PC-3 (cell line): ENCODE results near the gene C16orf87. TPM values are rescaled to one million over a fixed set of nuclear protein-coding genes. Genes with fewer than 3 reads are reported as not detected.

Source experiments
- ATAC-seq: fragments of 200-7000 bp; cut with Tn5 transposase; 2 replicates; pipeline ENCODE4 v1.9.1; 2020; ENCODE audit warnings: mild to moderate bottlenecking, moderate library complexity
- BruUV-seq: library from RNA; stranded (reverse); fragments of 400-500 nt; replicated peaks from 2 replicates; lab custom pipeline; 2021; lab: Mats Ljungman, UMichigan
- CTCF ChIA-PET: fragments of 300-600 bp; sonication (Branson Sonifier 250); formaldehyde crosslinking; loops from one replicate; lab custom pipeline; 2022; ENCODE audit warnings: antibody characterized with exemption; lab: Charles Lee
- POLR2A ChIA-PET: fragments of 300-600 bp; sonication (Branson Sonifier 250); formaldehyde crosslinking; loops from one replicate; lab custom pipeline; 2022; ENCODE audit warnings: antibody characterized with exemption; ENCODE audit not compliant: unreplicated experiment; lab: Charles Lee
- DNase-seq: peaks from one replicate; pipeline ENCODE4 v3.0.0-alpha.2; 2015
- H2AFZ ChIP-seq: fragments of 300-600 bp; sonication (generic); 2 replicates; pipeline ENCODE4 v1.6.0; 2016; ENCODE audit warnings: antibody characterized with exemption, low read length
- H3F3A ChIP-seq: fragments of 300-600 bp; sonication (generic); one replicate; pipeline ENCODE4 v1.6.0; 2017; ENCODE audit warnings: antibody characterized with exemption, low read length, control low read depth, mild to moderate bottlenecking; ENCODE audit not compliant: unreplicated experiment
- H3K27ac ChIP-seq: fragments of 300-600 bp; sonication (generic); 2 replicates; pipeline ENCODE4 v1.5.1; 2016; ENCODE audit warnings: mild to moderate bottlenecking, low read length
- H3K27me3 ChIP-seq: fragments of 300-600 bp; sonication (generic); 2 replicates; pipeline ENCODE4 v1.6.1; 2016; ENCODE audit warnings: low read length, mixed read lengths
- H3K36me3 ChIP-seq: fragments of 300-600 bp; sonication (generic); 2 replicates; pipeline ENCODE4 v1.6.1; 2016; ENCODE audit warnings: low read depth, mixed run types, low read length, mixed read lengths
- H3K4me1 ChIP-seq: fragments of 300-600 bp; sonication (generic); 2 replicates; pipeline ENCODE4 v1.5.1; 2016; ENCODE audit warnings: low read length; ENCODE audit not compliant: insufficient read depth
- H3K4me2 ChIP-seq: fragments of 300-600 bp; sonication (generic); 2 replicates; pipeline ENCODE4 v1.6.0; 2016; ENCODE audit warnings: low read length
- H3K4me3 ChIP-seq: fragments of 300-600 bp; sonication (generic); 2 replicates; pipeline ENCODE4 v1.5.1; 2016; ENCODE audit warnings: mild to moderate bottlenecking, low read length, mixed read lengths
- H3K79me2 ChIP-seq: fragments of 300-600 bp; sonication (generic); 2 replicates; pipeline ENCODE4 v1.6.1; 2017; ENCODE audit warnings: low read length, mixed read lengths
- H3K9ac ChIP-seq: fragments of 300-600 bp; sonication (generic); 2 replicates; pipeline ENCODE4 v1.6.0; 2016; ENCODE audit warnings: mild to moderate bottlenecking, low read length
- H3K9me2 ChIP-seq: fragments of 300-600 bp; sonication (generic); replicated peaks from 2 replicates; pipeline ENCODE4 v1.6.1; 2016; ENCODE audit warnings: mixed run types, low read length, mixed read lengths
- H3K9me3 ChIP-seq: fragments of 300-600 bp; sonication (generic); 2 replicates; pipeline ENCODE4 v1.6.1; 2016; ENCODE audit warnings: low read length, mixed read lengths
- H4K20me1 ChIP-seq: fragments of 300-600 bp; sonication (generic); 2 replicates; pipeline ENCODE4 v1.6.1; 2016; ENCODE audit warnings: low read length, mixed read lengths
- EZH2 ChIP-seq: fragments of 300-600 bp; sonication (generic); IDR thresholded peaks from one replicate; pipeline ENCODE4 v1.6.1; 2017; ENCODE audit warnings: antibody characterized with exemption, mild to moderate bottlenecking, low read length; ENCODE audit not compliant: unreplicated experiment
- EZH2phosphoT487 ChIP-seq: fragments of 300-600 bp; sonication (generic); IDR thresholded peaks from 2 replicates; pipeline ENCODE4 v1.6.1; 2018; ENCODE audit warnings: mild to moderate bottlenecking, antibody characterized with exemption, low read length, borderline replicate concordance
- intact Hi-C: fragments of 100-400 bp; cut with micrococcal nuclease; formaldehyde crosslinking; loops from 2 replicates; pipeline ENCODE4 v1.9.0; 2023
- total RNA-seq: library from RNA; depleted of rRNA; stranded (reverse); fragments of >200 nt; gene quantifications from 2 replicates; pipeline ENCODE4 v1.2.3, GENCODE V29; 2014
- TF ChIP-seq, protein P1 (sequence below): fragments of 300-600 bp; sonication (generic); conservative IDR thresholded peaks from 2 replicates; pipeline ENCODE4 v1.5.1; 2017; ENCODE audit warnings: antibody characterized with exemption, low read depth, mild to moderate bottlenecking, low read length

Gene C16orf87
- total RNA-seq, 1 experiment from 2014 or later = 4.0 TPM

DNA sequence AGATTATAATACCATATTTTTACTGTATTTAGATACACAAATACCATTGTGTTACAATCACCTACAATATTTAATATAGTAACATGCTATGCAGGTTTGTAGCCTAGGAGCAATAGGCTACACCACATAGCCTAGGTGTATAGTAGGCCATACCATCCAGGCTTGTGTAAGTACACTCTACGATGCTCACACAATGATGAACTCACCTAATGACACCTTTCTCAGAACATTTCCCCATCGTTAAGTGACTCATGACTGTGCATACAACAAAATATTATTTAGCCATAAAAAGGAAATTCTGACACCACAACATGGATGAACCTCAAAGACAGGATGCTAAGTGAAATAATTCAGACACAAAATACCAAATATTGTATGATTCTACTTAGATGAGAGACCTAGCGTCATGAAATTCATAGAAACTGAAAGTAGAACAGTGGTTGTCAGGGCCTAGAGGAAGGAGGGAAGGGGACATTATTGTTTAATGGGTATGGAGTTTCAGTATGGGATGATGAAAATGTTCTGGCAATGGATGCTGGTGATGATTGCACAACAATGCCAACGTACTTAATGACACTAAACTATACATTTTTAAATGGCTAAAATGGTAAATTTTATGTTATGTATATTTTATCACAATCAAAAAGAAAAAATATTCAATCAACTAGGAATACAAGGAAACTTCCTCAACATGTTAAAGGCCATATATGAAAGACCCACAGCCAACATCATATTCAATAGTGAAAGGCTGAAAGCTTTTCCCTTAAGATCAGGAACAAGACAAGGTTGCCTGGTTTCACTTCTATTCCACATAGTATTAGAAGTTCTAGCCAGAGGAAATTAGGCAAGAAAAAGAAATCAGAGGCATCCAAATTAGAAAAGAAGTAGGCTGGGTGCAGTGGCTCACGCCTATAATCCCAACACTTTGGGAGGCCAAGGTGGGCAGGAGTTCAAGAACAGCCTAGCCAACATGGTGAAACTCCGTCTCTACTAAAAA lies 5.9 kb upstream of the C16orf87 start:
- no peaks in the 10 kb centered on the region for H3K27me3 ChIP-seq
- no peaks in the 10 kb centered on the region for H3K36me3 ChIP-seq
- H3K9ac ChIP-seq = no peak overlapping the region
- no peak overlapping the region for H3K27ac ChIP-seq
- H3K4me1 ChIP-seq = no peaks in the 10 kb centered on the region
- H4K20me1 ChIP-seq = no peaks in the 10 kb centered on the region
- no peak overlapping the region for H2AFZ ChIP-seq
- intact Hi-C loops = no loop called here
- BruUV-seq = no TSS peak
- no peaks in the 10 kb centered on the region for H3K9me2 ChIP-seq
- TF ChIP-seq EZH2 = no peak
- no peaks in the 10 kb centered on the region for H3K79me2 ChIP-seq
- no peak overlapping the region for H3K4me3 ChIP-seq
- CTCF ChIA-PET = no interaction called here
- POLR2A ChIA-PET = no interaction called here
- DNase-seq (peak; percentile 28), ATAC-seq (peak; percentile 24; the same call in 1 of the 2 replicates)
- H3F3A ChIP-seq = no peaks in the 10 kb centered on the region
- H3K9me3 ChIP-seq = no peaks in the 10 kb centered on the region
- H3K4me2 ChIP-seq = no peak overlapping the region

DNA sequence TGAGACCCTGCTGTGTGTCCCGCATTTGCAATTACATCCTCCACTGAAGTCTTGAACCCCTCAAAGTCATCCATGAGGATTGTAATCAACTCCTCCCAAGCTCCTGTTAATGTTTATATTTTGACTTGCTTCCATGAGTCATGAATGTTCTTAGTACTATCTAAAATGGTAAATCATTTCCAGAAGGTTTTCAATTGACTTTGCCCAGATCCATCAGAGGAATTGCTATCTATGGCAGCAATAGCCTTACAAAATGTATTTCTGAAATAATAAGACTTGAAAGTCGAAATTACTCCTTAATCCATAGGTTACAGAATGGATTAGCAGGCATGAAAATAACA lies 2.5 kb upstream of the C16orf87 start:
- DNase-seq = no peak
- H3K27me3 ChIP-seq = no peaks in the 10 kb centered on the region
- no peak overlapping the region for H3K27ac ChIP-seq
- ChIA-PET POLR2A (no interaction called here), CTCF (no interaction called here)
- H3K4me2 ChIP-seq = no peak overlapping the region
- H3K4me1 ChIP-seq = 0 out of 2 replicates have a peak, but pooled peaks cover 3% of the 10 kb centered on the region
- no peaks in the 10 kb centered on the region for H3K9me2 ChIP-seq
- H3K9me3 ChIP-seq = no peaks in the 10 kb centered on the region
- H3K9ac ChIP-seq = no peak overlapping the region
- no peak overlapping the region for H2AFZ ChIP-seq
- no peak for ATAC-seq
- H3K79me2 ChIP-seq = peaks cover 22% of the 10 kb centered on the region
- H3F3A ChIP-seq = no peaks in the 10 kb centered on the region
- no TSS peak for BruUV-seq
- intact Hi-C loops = no loop called here
- TF ChIP-seq, protein P1, sequence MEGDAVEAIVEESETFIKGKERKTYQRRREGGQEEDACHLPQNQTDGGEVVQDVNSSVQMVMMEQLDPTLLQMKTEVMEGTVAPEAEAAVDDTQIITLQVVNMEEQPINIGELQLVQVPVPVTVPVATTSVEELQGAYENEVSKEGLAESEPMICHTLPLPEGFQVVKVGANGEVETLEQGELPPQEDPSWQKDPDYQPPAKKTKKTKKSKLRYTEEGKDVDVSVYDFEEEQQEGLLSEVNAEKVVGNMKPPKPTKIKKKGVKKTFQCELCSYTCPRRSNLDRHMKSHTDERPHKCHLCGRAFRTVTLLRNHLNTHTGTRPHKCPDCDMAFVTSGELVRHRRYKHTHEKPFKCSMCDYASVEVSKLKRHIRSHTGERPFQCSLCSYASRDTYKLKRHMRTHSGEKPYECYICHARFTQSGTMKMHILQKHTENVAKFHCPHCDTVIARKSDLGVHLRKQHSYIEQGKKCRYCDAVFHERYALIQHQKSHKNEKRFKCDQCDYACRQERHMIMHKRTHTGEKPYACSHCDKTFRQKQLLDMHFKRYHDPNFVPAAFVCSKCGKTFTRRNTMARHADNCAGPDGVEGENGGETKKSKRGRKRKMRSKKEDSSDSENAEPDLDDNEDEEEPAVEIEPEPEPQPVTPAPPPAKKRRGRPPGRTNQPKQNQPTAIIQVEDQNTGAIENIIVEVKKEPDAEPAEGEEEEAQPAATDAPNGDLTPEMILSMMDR = no peak
- no peak for TF ChIP-seq EZH2
- TF ChIP-seq EZH2phosphoT487 = no peak
- no peak overlapping the region for H3K4me3 ChIP-seq
- H3K36me3 ChIP-seq = no peaks in the 10 kb centered on the region
- no peaks in the 10 kb centered on the region for H4K20me1 ChIP-seq

DNA sequence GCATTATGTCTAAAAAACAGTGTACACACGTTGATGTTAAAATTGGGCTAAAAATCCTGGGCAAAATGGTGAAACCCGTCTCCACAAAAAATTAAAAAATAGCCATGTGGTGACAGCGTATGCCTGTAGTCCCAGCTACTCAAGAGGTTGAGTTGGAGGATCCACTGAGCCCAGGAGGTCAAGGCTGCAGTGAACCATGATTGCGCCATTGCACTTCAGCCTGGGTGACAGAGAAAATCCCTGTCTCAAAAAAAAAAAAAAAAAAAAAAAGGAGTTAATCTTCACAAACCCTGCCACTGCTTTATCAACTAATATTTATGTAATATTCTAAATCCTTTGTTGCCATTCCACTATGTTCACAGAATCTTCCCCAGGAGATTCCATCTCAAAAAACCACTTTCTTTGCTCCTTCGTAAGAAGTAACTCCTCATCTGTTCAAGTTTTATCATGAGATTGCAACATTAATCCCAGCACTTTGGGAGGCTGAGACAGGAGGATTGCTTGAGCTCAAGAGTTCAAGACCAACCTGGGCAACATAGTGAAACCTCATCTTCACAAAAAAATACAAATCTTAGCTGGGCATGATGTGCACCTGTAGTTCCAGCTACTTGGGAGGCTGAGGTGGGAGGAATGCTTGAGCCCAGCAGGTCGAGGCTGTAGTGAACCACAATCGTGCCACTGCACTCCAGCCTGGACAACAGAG lies 1.9 kb upstream of the C16orf87 start:
- Histone ChIP-seq H3K79me2 (peaks cover 28% of the 10 kb centered on the region), H3K9me2 (no peaks in the 10 kb centered on the region), H3F3A (no peaks in the 10 kb centered on the region), H3K36me3 (no peaks in the 10 kb centered on the region), H3K9ac (no peak overlapping the region), H3K4me3 (no peak overlapping the region), H3K4me2 (no peak overlapping the region), H2AFZ (no peak overlapping the region), H4K20me1 (no peaks in the 10 kb centered on the region), H3K27ac (no peak overlapping the region), H3K4me1 (0 out of 2 replicates have a peak, but pooled peaks cover 3% of the 10 kb centered on the region), H3K27me3 (no peaks in the 10 kb centered on the region), H3K9me3 (no peaks in the 10 kb centered on the region)
- intact Hi-C loops = no loop called here
- ChIA-PET CTCF (no interaction called here), POLR2A (no interaction called here)
- no peak for TF ChIP-seq EZH2
- no peak for TF ChIP-seq EZH2phosphoT487
- TF ChIP-seq, protein P1 = no peak
- no peak for DNase-seq
- no TSS peak for BruUV-seq
- no peak for ATAC-seq
